PFSK-1 (cell line): Measurements from ENCODE around the gene PGAP3.

Source experiments
- FOXP2 ChIP-seq: optimal IDR thresholded peaks from 2 replicates; pipeline ENCODE3; 2011; ENCODE audit warnings: borderline replicate concordance, control low read depth, inconsistent platforms; ENCODE audit not compliant: insufficient read depth; ENCODE audit errors: extremely low read length, extremely low read depth
- POLR2AphosphoS5 ChIP-seq: IDR thresholded peaks from 2 replicates; pipeline ENCODE4 v1.6.1; 2012; ENCODE audit warnings: low read depth, mild to moderate bottlenecking, control low read depth, low read length, moderate library complexity
- REST ChIP-seq, 2 experiments: IDR thresholded peaks; 2 replicates each; pipeline versions ENCODE4 v1.6.1 to v1.8.0; 2011 to 2012; ENCODE audit warnings: low read depth in 2 of 2, low read length in 2 of 2, control low read depth in 1 of 2, inconsistent platforms in 1 of 2, mild to moderate bottlenecking in 1 of 2, moderate library complexity in 1 of 2; ENCODE audit not compliant: insufficient read depth in 1 of 2
- SIN3A ChIP-seq: IDR thresholded peaks from 2 replicates; pipeline ENCODE4 v1.6.1; 2012; ENCODE audit warnings: mild to moderate bottlenecking, low read length, moderate library complexity, borderline replicate concordance; ENCODE audit not compliant: insufficient read depth
- TAF1 ChIP-seq: IDR thresholded peaks from 2 replicates; pipeline ENCODE4 v1.6.1; 2012; ENCODE audit warnings: low read length, control low read depth, borderline replicate concordance; ENCODE audit not compliant: insufficient read depth

The PGAP3 gene

GRCh38 chr17:39641883-39642282 lies 46.0 kb downstream of the PGAP3 start:
- TF ChIP-seq POLR2AphosphoS5, result no peak

GRCh38 chr17:39641097-39641496 lies 46.8 kb downstream of the PGAP3 start:
- TF ChIP-seq FOXP2, result no peak
- TF ChIP-seq REST (IDR thresholded peaks at IDR 0.05; ENCODE audit: insufficient read depth in 1 of 2, low read depth in 2 of 2, low read length in 2 of 2), result no peak
- TF ChIP-seq TAF1, result no peak
- TF ChIP-seq POLR2AphosphoS5, result no peak
- no peak for TF ChIP-seq SIN3A

DNA sequence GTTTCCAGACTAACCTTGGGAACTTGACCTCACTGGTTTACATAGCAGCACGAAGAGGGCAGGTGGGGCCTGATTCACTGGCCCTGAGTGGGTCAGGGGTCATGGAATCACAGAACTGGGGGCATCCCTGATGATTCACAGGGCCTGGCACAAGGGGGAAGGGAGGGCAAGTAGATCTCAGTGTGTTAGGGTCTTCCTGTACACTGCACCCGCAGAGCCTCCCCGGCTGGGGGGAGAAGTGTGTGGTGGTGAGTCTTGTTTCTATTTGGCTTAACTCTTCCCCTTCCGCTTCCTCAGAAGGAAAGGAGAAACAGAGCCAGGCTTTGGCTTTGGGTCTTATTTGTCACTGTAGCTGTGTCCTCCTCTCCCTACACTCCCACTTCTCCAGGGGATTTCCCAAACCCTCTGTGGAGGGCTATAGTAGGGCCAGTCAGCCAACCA lies 47.2 kb downstream of the PGAP3 start:
- TF ChIP-seq POLR2AphosphoS5, result no peak
- no peak for TF ChIP-seq TAF1
- no peak for TF ChIP-seq FOXP2

GRCh38 chr17:39639566-39640458 lies 48.0 kb downstream of the PGAP3 start:
- TF ChIP-seq TAF1 (no peak), FOXP2 (no peak), POLR2AphosphoS5 (no peak), REST (IDR thresholded peaks at IDR 0.05; ENCODE audit: insufficient read depth in 1 of 2, low read depth in 2 of 2, low read length in 2 of 2) (no peak), SIN3A (no peak)

- TF ChIP-seq REST (IDR thresholded peaks at IDR 0.05; ENCODE audit: insufficient read depth in 1 of 2, low read depth in 2 of 2, low read length in 2 of 2), result no peak
- TF ChIP-seq FOXP2, result no peak
- TF ChIP-seq TAF1, result no peak
- TF ChIP-seq SIN3A, result no peak
- TF ChIP-seq POLR2AphosphoS5, result no peak
These were observed 48.8 kb downstream of the PGAP3 start for GRCh38 chr17:39639043-39639442.

- TF ChIP-seq SIN3A, result no peak
- TF ChIP-seq TAF1, result no peak
- TF ChIP-seq REST (IDR thresholded peaks at IDR 0.05; ENCODE audit: insufficient read depth in 1 of 2, low read depth in 2 of 2, low read length in 2 of 2), result no peak
- TF ChIP-seq FOXP2, result no peak
- TF ChIP-seq POLR2AphosphoS5, result no peak
These were observed 49.5 kb downstream of the PGAP3 start for GRCh38 chr17:39638317-39638716.
